ENCODE measurements around the gene FAM241A.

The FAM241A gene

DNA sequence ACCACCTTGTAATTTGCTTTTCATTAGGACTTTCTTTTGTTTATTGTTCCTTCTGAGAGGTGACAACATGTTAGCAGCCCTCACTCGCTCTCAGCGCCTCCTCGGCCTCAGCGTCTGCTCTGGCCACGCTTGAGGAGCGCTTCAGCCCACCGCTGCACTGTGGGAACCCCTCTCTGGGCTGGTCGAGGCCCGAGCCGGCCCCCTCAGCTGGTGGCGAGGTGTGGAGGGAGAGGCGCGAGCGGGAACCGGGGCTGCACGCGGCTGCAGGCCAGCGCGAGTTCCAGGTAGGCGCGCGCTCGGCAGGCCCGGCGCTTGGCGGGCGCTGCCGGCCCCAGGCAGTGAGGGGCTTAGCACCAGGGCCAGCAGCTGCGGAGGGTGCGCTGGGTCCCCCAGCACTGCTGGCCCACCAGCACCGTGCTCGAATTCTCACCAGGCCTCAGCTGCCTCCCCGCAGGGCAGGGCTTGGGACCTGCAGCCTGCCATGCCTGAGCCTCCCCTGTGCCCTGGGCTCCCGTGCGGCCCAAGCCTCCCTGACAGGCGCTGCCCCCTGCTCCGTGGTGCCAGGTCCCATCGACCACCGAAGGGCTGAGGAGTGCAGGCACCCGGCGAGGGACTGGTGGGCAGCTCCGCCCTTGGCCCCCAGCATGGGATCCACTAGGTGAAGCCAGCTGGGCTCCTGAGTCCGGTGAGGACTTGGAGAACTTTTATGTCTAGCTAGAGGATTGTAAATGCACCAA, 77.1 kb downstream of the FAM241A start:
- no peak for DNase-seq

DNA sequence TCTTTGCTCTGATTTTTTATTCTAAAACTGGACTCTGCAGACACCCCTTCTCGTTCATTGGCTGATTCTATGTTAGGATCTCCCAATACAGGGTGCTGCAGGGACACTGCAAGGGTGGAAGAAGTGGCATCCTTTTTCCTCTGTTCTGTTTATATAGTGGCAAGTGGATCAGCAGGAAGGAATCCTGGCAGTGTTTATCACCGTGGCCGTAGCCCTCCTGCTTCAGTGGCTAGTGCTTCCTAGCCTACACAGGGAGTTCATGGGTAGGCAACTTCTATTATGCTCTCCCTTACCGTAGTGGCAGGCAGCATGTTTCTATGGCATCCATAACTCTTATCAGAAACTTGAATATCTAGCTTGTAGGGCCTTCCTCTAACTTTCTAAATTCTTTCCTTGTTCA, 79.9 kb downstream of the FAM241A start:
- no peak for DNase-seq

GRCh38 chr4:112230879-112231778, 85.9 kb downstream of the FAM241A start:
- DNase-seq, result peak; percentile 96

- DNase-seq, result peak; percentile 82 to 85
Observed at GRCh38 chr4:112231779-112232713, 86.8 kb downstream of the FAM241A start, which contains the start of gene AP1AR. TSS of gene AP1AR (plus strand) at chr4:112231787. CDS start at chr4:112232092, 305 bp downstream.

GRCh38 chr4:112234952-112235609, 89.8 kb downstream of the FAM241A start:
- peak; percentile 58 to 71 for DNase-seq

DNA sequence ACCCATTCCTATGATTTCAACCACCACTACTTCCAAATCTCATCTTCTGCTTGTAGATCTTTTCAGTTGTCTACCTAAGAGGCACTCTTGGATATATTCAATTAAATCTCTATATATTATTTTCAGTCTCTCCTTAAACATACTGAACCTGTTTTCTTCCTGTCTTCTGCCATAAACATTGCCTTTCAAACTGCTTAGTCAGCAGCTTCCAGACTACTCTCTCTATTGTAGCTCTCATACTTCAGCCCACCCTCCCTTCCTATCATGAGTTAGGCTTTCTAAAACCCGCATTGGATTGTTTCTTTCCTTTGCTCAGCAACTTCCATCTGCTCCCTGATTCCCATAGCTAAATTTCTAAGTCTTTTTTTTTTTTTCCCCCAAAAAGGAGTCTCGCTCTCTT, 90.8 kb downstream of the FAM241A start:
- DNase-seq, result no peak

GRCh38 chr4:112238833-112239232, 93.6 kb downstream of the FAM241A start:
- no peak for DNase-seq

Data from CD4-positive, alpha-beta T cell treated with Interleukin-1 beta for 1 hour (primary cell).